NCI-H524 treated with DMSO at 0.1 percent for 48 hours (cell line): ENCODE data around the gene FOXF1.

ENCODE experiments used
- DNase-seq: peaks from one replicate; lab custom pipeline; 2025; lab: John Stamatoyannopoulos, UW

The FOXF1 gene

DNA sequence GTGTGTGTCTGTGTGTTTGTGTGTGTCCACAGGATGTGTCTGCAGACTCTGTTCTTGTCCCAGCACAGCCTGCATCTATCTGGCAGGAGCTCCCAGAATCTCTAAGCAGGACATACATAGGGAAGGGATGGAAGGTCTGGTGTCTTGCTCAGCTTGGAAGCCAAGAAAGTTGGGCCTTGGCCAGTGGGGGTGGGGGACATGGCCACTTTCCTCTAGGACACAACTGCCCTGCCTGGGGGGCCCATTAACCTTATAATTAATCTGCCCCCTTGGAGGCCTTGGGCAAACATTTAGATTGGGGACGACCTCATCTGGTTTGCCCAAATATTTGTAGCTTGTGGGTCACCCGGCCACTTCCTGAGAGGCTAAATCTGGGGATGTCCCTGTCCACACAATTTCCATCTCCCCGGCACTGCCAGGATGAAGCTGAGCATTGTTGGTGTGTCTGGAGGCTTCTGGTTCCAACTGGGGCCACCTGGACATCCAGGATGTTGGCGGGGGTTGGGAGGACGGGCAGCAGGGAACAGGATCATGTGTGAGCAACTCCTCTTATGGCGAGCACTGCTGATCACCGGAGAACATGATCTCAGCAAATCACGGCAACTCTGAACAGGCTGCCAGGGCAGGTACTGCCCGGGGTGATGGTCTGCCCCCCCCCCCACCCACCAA is 17.2 kb upstream of the FOXF1 start:
- no peak for DNase-seq

GRCh38 chr16:86494039-86494564 is 16.2 kb upstream of the FOXF1 start:
- no peak for DNase-seq

GRCh38 chr16:86494565-86495356 is 15.6 kb upstream of the FOXF1 start:
- DNase-seq, result no peak

GRCh38 chr16:86495357-86495701 is 15.0 kb upstream of the FOXF1 start:
- no peak for DNase-seq

DNA sequence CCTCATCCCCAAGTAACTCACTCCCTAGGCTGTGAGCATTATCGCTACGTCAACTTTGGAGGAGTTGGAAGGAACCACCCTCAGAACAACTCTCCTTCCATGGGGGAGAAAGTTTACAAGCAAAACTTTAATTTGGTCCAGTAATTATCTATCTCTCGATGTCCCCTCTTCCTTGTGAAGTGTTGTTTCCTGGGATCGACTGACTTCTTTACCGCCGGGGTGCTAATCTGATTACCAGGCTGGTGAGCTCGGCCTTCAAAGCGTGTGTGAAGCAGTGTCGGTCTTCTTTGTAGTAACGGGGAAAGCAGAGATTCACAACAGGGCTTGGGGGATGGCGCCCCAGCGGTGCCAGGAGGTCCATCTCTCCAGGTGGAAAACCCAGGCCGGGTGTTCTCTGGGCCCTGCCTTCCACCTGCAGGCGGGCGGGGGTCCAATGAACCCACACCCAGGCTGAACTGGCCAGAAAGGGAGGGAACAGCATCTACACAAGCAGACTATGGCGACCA is 14.5 kb upstream of the FOXF1 start:
- no peak for DNase-seq

- DNase-seq, result no peak
Observed at GRCh38 chr16:86496262-86496928, 13.9 kb upstream of the FOXF1 start.

DNA sequence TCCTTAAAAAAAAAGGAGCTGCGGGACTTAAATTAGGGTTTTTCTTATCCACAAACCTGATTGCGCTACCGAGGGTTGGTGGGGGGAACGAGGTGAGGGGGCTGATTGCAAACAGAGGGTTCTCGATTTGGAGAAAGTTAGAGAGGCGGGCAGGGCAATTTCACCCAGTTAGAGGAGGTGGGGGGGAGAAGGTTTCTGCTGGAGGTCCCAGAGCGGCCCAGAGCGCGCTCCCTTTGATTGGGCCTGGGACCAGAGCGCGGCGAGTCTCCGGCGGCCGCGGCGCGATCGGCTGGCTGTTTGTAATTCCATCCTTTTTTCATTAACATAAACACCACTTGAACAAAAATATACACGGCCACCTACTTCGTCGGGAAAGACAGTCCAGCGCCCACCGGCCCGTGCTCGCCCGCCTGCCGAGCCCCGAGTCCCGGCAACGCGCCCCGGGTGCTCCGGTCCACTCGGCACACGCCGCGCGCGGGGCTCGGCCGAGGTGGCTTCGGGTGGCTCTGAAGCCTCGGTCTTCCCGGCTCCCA is 13.3 kb upstream of the FOXF1 start:
- no peak for DNase-seq

GRCh38 chr16:86497551-86498021 is 12.7 kb upstream of the FOXF1 start:
- no peak for DNase-seq

DNA sequence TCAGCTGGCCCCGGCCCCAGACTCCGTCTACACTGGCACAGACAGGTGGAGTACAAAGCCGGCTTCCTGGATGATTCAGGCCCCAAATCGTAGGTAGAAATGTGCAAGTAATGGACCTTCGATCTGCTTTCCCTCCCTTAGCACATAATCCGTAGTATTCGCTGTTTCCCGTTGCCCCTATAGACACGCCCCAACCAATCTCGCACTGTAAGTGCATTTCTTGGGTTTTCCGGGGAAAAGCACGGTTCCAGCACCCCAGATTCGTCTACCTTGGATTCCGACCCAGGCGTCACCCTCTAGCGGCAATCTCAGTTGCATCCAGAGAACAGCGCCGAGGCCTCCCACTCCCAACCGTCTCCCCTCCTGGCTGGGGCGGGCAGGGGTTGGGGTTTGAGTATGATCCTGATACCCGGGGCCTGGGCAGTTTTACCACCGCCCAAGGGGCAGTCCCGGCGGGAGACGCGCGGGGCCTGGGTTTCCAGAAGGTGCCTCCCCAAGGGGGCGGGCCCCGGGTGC is 12.1 kb upstream of the FOXF1 start:
- no peak for DNase-seq

- DNase-seq, result no peak
Observed at GRCh38 chr16:86498671-86499439, 11.5 kb upstream of the FOXF1 start.

- no peak for DNase-seq
Observed at GRCh38 chr16:86499440-86499786, 10.9 kb upstream of the FOXF1 start.

DNA sequence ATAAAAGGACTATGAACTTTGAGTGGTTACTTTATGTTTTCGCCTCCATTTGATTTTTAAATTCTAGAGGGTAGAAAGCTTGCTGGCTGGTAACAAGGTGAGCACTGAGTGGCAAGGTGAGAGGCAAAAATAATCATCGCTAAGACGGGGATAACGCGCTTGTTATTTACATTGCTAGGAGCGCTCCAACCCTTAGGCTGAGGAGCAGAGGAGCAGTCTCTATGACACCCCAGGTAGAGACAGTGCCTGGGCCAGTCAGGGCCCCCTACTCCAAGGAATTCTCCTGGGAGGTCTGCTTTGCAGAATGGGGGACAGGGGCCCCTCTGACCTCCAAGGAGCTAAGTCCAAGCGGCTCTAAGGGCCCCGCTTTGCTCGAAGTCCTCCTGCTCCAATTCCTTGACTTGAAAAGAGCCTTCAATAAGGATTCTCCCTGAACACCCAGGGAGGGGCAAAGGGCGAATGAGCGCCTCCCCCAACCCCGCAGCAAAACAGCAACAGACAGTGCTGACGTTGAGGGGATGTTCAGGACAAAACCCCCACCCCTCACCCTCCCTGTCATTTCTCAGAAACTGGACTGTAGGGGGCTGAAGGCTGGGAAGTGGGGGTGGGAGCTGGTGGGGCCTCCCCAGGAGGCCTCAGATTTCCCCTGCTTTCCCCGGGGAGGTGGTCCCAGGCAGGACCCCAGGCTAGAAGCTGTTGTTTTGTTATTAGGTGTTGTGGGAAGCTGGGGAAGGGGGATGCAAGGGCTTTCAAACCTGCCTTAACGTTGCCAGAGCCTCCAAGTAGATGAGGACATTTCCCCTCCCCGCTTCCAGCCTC is 10.2 kb upstream of the FOXF1 start:
- DNase-seq, result no peak

DNA sequence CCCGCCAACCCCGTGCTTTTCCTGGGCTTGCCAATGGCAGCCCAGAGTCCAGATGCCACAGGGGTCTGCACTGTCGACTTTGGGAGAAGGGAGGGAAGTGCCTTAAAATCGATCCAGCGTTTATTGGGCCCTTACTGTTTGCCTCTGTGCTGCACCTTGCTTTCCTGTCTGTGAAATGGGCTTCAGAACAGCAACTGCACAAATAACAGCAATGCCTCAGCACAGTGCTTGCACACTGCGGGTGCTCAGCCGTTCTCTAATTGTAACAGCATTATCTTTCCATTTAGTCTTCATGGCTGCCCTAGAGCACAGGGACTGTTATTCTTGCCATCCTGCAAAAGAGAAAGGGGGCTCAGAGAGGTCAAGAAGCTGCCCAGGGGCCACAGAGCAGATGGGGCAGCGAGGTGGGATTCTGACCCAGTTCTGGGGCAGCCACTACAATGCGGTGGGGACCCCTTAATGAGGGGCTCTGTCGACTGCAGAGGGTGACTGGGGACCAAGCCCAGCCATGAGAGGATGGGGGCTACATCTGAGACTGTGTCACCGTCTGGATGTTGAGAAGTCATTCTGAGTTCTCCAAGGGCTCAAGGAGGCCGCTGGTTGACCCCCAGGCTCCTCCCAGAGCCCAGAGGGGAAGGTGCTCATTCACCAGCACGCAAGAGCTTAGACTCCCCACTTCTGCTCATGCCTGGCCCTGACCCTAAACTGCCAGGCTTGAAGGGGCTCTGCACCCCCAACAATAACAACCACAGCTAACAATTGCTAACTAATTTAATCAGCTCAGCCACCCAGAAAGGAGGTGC is 9.4 kb upstream of the FOXF1 start:
- no peak for DNase-seq

DNA sequence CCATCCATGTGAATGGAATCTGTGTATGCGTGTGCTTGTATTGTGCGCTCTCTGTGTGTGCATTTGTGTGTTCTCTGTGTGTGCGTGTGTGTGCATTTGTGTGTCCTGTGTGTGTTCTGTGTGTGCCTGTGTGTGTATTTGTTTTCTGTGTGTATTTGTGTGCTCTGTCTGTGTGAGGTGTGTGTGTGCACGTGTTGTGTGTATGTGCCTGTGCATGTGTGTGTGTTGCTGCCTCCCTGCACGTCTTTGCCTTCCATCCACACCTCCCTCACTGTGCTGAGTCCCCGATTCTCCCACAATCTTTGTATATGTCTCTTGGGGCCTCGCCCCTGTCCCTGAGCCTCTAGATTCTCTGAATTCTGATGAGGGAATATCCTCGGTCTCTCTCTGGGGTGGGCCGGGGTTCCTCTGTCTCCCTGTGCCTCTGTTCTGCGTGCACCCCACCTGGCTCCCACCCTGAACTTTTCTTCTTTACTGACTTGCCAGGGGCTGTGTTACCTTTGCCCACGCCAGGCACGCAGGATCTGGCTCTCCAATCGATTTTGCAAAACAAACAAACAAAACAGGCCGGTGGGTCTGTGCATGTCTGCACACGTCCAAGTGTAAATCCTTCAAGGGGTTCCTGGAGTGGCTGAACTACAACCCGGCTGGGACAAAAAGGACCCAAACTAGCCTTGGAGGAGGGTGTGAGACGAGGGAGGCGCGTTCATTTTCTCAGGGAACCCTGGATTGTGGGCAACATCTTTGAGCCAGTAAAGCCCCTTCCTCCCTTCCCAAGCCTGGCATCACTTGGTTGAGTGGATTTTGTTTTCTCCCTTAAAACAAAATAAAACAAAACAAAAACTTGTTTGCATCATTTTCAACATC is 8.1 kb upstream of the FOXF1 start:
- DNase-seq, result no peak

DNA sequence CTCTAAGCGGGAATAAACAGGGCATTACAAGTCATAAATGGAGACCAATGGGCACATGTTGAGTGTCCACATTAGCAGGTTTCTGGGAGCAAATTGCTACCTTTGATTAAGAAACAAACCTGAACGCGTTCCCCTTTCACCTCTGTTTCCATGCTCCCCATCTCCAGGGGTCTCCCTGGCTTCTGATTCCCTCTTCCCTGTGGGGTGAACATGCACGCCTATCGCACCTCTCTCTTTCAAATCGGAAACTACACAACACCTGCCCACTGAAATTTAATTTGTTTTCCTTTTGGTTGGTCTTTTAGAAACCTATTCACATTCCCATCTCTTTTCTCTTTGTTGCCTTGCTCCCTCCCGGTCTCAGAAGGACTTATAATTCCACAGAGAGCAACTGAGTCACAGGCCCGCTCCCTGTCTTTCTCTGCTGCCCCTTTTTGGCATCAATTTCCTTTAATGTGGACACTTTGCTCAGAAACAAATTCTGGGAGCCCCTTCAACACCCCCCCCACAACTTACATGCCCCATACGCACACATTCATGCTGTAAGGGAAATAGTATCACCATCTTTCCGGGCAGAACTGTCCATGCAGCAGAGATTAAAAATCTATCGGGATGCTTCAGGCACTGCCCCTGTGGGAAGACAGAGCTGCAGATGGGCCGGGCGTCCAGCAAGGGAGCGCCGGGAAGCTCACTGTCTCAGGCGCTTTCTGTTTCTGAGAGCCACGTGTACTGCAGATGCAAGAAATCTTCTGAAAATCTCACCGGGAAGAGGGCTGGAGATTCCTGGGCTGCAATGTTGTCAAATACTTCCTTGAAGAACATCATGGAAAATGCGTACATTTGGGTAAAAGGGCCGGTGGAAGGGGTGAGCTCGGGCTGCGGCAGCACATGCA is 7.2 kb upstream of the FOXF1 start:
- DNase-seq, result no peak

DNA sequence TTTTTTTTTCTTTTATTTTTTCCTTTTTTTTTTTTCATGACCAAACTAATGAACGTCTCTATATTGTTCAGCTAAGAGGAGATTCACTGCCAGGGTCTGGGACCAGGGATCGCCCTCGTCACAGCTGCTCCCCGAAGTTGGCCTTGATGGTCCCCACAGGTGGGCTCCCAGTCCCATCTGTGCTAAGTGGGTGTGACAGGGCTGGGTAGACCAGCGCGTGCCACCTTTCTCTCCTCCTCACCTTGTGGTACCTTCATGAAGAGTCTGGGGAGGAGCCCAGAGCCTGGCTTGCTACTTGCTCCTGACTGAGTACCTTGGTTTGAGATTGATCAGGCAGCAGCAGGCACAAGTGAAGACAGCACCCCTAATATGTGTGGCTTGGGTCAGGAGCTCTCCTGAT is 6.5 kb upstream of the FOXF1 start:
- no peak for DNase-seq

DNA sequence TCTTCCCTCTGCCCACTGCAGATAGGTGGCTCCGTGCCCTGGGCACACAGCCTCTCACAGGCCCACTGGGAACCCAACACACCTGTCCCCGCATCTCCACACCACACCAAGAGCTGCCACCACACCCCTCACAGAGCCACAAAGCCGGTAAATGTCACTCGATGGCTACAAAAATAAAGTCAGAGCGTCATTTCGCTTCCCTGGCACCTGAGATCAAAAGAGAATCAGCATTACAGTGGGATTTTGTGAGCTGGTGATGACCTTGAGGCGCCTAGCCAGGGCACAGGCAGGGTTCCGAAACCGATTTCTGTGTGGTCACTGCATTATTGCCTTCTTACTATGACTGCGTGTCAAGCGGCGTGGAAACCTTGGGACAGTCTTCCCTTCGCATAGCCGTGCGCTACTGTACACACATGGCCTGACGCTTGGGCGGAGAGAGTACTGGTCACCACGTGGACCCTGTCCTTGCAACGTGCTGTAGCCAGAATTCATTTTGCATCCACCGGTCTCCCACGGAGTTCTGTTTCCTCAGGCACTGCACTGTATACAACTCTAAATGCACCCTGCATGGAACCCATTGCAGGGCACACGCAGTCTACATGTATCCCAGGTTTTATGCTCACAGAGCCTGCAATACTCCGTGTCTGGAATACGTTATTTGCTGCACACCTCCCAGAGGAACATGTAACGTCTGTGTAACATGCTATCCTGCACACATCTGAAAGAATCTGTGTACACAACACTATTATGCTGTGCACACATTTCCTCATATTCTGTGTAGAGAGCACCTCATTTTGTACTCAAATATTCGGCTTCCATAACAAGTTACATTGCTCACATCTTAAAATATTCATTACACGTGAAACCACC is 5.8 kb upstream of the FOXF1 start:
- DNase-seq, result no peak
